Left colon (tissue), 2 donors: ENCODE results near the gene LDLRAD4. TPM values are rescaled to one million over a fixed set of nuclear protein-coding genes. Genes with fewer than 3 reads are reported as not detected.

Experiments used
- ATAC-seq: fragments of 200-7000 bp; cut with Tn5 transposase; one replicate; pipeline ENCODE4 v1.9.1; 2020; ENCODE audit warnings: mild to moderate bottlenecking, moderate library complexity
- DNase-seq, 2 donors: peaks; one replicate each; pipeline ENCODE4 v3.0.0-alpha.2; 2020
- intact Hi-C, 2 donors: fragments of 100-400 bp; cut with DNase I in 1 of 2; cut with micrococcal nuclease in 1 of 2; formaldehyde crosslinking; loops; one replicate each; pipeline versions ENCODE4 v1.11.2 to v1.14.0; 2022; cut with DNase I, micrococcal nuclease
- total RNA-seq, 2 donors: library from RNA; stranded (reverse); fragmentation: NEBNext Ultra II Directional; extraction: Animal tissue kit (Norgen Biotek cat#: 25700); gene quantifications; one replicate each; pipeline ENCODE4 v1.2.1, GENCODE V29; 2021
- donor health status: DM: no; HTN: no; CAD: no.
- donor health status: DM: yes; HTN: yes; CAD: no.

Gene LDLRAD4
- total RNA-seq, 2 donors from 2014 or later, result 33.6 to 49.0 TPM

DNA sequence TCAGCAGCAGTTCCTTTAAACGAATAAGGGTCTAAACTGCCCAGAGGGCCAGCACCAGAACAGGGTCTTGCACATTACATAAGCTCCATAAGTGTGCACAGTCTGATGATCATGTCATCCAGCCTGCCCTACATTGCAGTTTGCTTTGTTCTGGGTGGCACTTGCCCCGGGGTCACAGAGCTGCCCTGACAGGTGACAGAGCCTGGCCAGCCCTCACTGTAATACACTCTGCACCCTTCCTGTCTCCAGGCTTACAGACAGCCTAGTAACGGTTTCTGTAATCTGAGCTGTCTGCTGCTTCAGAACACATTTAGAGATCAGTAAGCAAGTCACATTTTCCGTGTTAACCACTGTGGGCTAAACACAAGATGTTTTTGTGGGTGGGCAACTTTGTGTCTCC, 294.5 kb downstream of the LDLRAD4 start:
- ATAC-seq, result peak; percentile 60
- intact Hi-C loops, result no loop called here
- DNase-seq, result no peak

DNA sequence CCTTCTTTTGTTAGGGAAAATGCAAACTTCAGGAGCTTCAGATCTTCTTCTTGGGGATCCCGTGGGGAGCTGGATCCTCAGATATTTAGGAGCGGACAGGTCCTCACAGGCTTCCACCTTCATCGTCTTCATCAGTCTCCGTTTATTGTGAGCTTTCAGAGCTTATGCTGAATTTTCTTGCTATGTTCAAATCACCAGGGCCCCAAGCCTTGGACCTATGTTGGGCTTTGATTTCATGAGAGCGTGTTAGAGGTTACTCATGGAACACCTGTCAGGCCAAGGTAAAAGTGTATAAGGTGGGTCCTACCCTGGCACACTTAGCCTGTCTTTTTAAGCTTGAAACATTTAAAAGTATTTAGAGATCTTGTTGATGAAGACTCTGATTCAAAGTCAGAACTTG, 294.9 kb downstream of the LDLRAD4 start:
- intact Hi-C loops, result no loop called here
- no peak for DNase-seq
- ATAC-seq, result no peak

DNA sequence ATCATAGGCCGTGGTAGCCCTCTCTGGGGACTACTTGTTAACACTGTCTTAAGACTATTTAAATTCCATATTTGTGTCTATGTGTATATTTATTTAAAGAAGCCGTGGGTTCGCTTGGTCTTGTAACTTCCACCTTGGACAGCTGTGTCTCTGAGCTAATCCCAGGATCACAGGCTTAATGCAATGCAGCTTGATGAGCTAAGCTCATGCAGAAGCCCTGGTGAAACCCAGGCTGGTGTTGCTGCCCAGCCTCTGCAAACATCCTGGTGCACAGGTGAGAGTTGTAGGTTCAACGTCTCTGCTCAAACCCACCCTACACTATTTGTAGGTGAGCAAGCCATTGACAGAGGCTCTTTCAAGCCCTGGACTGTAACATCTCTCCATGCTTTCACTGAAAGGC, 296.0 kb downstream of the LDLRAD4 start:
- intact Hi-C loops, result no loop called here
- ATAC-seq, result no peak
- DNase-seq, result no peak

DNA sequence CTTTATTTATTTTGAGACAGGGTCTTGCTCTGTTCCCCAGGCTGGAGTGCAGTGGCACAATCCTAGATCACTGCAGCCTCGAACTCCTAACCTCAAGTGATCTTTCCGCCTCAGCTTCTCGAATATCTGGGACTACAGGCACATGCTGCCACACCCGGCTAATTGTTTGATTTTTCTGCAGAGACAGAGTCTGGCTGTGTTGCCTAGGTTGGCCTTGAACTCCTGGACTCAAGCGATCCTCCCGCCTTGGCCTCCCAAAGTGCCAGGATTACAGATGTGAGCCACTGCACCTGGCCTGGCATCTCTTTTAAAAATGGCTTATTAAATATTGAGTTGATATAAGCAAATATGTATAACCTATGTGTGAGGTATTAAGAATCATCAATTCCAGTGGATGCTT, 298.3 kb downstream of the LDLRAD4 start:
- DNase-seq, result no peak
- intact Hi-C loops, result no loop called here
- no peak for ATAC-seq

DNA sequence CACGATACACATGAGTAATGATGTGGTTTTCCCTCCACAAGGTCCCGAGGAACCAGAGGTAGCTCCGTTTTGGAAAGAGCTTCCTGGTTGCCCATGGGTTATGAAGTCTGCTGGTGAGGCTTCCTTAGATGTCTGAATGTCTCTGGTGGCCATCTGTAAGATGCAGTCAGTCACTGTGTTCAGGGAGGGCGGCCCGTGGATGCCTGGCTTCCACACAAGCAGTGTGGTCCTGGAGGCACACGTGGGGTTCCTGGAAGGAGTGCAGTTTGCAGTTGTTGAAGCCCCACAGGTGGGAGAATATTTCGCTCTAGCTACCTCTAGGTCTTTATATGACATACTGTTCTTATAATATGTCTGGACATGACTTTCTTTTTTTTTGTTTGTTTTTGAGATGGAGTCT, 298.8 kb downstream of the LDLRAD4 start:
- intact Hi-C loops, result no loop called here
- no peak for ATAC-seq
- DNase-seq, result no peak

DNA sequence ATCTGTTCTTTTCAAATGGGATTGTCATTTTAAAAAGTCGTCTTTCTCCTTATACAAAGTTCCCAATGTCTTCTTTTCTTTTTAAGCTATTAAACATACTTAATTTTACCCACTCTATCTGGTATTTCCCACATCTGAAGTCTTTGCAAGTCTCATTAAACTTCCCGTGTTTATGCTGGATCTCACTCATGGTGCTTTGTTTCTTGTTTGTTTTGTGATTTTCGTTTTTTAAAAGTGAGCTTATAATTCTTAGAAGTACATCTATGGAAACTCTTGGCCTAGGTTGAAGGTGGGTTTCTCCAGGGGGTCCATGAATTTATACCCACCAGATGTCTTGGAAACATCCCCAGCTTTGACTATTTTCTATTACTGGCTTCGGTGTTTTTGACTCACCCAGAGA, 299.8 kb downstream of the LDLRAD4 start:
- intact Hi-C loops, result no loop called here
- no peak for ATAC-seq
- DNase-seq, result no peak

DNA sequence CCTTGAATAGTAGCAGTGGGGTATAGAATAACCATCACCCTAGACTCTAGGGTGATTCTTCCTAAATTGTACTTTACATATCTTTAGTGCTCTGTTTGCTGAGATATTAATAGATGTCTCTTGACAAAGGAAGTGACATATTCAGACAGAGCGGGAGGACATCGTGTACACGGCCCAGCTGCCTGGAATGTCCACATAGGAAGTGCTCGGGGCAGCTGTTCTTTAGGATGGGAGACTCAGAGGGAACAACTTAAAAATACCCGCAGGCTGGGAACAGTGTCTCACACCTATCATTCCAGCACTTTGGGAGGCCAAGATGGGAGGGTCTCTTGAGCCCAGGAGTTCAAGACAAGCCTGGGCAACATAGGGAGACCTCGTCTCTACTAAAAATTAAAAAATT, 301.7 kb downstream of the LDLRAD4 start:
- ATAC-seq (no peak), DNase-seq (no peak)
- intact Hi-C loops, result no loop called here

DNA sequence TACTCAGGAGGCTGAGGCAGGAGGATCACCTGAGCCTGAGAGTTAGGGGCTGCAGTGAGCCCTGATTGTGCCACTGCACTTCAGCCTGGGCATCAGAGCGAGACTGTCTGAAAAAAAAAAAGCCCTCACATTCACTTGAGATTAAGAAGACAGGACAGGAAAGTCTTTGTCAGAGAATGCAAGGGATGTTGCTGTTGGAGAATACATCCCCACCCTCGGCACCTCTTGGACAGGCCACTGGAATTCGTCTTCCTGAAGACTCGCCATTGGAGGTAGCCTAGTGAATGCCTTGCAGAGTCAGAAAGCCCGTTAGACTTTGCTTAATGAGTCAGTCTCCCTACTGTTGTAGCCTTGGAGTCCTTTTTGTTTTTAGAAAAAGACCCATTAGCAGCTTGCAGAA, 302.2 kb downstream of the LDLRAD4 start:
- intact Hi-C loops, result no loop called here
- ATAC-seq, result no peak
- DNase-seq, result no peak

DNA sequence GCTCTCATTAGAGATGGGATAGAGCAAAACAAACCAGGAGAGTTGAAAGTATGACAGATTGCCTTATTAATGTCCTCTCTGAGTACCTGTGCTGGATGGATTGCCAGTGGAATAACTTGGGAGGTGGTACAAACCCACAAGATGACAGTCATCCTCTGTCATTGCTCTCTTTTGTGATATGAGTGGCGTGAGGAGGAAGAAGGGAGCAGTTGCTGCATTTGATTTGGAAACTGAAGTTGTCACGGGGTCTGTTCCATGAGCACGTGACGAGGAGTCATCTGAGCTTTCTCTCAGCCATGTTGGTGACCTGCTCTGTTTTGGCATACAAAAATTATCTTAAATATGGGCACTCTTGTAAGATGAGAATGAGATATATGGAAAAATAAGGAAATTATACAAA, 302.9 kb downstream of the LDLRAD4 start:
- intact Hi-C loops, result no loop called here
- no peak for DNase-seq
- ATAC-seq, result no peak

DNA sequence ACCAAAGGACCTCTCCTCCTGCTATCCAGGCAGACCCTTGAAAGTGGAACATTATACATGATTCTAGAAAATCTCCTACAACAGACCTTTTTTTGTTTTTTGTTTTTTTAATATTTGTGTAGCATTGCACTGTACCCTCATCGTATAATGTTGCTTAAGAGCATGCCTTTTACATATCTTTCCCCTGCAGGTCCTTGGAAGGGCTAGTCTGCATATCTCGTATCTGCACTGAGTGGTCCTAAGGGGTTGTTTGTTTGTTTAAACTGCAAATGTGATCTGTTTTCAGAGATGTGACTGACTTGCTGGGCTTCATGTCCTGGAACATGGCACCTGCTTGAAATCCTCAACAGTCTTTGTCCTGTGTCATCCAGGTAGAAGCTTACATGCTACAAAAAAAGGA, 303.7 kb downstream of the LDLRAD4 start:
- no peak for ATAC-seq

DNA sequence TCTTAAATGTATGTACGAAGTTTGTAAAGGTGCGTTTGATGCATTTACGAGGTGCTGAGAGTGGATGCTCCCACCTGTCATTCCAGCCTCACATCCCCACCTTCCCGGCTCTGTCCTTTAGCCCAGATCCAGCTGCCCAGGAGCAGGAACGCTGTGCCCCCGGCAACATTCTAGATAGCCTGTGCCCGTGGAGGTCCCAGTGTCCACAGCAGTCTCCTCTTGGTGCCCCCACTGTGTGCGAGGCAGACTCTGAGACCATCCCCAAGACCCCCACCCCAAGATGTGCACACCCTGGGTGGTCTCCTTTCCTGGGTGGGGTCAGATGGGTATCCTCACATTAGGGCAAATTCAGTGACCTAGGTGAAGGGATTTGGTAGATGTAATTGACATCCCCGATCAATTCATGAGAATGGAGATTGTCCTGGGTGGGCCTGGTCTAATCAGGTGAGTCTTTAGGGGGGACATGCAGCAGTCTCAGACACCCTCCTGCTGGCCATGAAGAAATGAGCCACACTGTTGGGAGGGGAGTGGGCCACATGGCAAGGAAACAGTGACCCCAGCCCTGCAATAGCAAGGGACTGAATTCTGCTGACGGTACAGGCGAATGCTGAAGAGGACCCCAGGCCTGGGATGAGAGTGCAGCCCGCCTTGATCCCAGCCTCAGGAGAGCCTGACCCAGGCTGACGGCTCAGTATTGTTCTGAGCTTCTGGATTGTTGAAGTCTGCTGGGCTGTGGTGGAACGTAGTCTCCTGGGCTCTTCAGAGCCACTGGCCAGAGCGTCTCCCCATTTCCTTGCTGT, 304.5 kb downstream of the LDLRAD4 start:
- intact Hi-C loops, result no loop called here
- DNase-seq (no peak), ATAC-seq (no peak)

More for the DNA sequence above, 303.7 kb downstream of the LDLRAD4 start:
- intact Hi-C loops, result no loop called here
- DNase-seq, result no peak

DNA sequence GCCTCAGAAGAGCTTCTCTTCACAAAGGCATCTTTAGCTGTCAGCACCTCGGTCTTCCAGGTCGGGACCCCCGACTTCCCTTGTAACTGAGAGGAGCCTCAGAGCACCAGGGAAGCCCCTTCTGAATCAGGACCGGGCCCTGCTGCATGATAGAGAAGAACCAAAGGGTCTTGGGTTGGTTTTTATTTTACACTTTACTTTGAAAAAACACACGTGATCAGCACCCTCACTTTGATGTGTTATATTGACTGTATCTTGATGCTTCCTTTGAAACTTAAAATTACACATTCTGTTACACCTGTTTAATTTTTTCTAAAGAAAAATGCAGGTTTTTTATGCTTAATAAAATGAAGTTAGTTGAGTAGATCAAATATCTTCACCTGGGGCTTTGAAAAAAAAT, 305.5 kb downstream of the LDLRAD4 start:
- intact Hi-C loops, result no loop called here
- DNase-seq, result no peak

DNA sequence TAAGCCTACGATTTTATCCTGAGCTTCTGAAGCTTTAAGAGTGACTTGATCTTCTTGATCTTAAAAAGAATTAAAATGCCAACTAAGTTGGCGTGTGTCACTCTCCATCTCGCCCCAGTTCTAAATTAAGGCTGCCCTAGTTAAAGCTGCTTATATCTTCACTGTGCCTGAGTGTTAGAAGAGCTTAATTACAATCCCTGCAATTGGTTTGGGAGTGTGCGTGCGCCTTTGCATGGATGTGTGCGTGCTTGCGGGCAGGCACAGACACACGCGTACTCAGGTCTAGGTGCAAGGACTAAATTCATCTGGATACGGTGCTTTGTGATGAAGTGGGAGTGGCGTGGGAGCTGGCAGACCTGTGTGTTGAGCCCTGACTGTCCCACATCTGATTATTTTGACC, 306.3 kb downstream of the LDLRAD4 start:
- ATAC-seq (no peak), DNase-seq (no peak)
- intact Hi-C loops, result no loop called here

More for the DNA sequence above, 305.5 kb downstream of the LDLRAD4 start:
- ATAC-seq, result no peak

DNA sequence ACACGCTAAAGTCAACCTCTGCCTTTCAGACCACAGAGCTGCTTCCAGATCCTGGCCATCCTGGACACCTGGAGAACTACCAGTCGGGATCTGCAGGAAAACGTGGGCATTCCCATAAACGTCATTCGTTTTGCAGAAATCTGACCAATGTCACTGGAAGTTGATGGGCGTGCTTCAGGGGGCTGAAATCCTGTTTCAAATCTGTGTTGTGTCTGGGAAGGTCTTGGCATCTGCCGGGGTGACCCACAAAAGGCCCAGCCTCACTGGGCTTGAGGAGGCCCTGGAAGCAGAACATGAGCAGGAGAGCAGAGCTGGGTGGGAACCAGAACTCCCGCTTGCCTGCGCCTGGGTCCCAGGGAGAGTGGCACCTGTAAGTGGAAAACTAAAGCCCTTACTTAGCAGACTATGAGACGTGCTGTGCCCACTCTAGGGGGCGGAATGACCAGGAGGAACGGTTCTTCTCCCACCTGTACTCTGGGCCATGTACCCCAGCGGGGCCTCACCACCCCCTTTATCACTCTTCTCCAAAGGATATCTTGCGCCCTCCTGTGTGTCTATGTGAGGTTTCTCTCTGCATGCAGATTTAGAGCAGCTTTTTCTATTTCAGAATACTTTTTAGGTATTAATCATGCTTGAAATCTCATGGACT, 306.9 kb downstream of the LDLRAD4 start:
- ATAC-seq (no peak), DNase-seq (no peak)
- intact Hi-C loops, result no loop called here

DNA sequence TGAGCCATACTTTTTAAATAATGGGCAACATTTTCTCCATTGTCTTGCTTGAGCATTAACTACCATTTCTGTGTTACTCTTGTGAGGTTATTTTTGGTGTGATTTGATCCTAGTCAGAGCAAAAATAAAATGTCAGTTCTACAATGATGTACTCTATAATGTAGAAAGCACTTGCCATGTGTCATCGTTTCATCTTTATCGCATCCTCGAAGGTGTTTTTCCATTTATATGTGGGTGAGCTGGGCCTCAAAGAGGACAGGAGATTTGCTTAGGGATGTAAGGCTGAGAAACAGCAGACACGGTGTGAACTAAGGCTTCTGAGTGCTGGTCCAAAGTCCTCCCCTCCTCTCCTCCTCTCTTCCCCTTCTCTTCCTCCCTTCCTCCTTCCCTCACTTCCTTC, 308.0 kb downstream of the LDLRAD4 start:
- no peak for DNase-seq
- no peak for ATAC-seq
- intact Hi-C loops, result no loop called here

DNA sequence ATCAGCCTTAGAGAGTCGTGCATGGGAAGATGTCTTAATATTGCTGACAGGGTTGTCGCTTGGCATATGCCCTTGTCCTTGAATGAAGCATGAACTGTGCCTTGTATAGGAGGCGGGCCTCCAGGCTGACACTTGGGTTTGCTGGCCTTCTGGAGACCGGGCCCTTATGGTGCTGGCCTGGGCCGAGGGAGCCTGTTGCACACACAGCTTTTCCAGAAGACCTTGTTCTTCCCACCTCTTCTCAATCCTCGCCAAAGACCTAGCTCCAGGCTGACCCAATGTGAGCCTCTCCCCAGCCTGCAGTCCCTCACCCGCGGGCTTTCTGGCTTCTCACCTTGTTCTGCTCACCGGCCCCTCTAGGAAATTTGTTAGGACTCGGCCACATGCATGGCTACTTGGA, 308.7 kb downstream of the LDLRAD4 start:
- ATAC-seq (no peak), DNase-seq (no peak)
- intact Hi-C loops, result no loop called here

DNA sequence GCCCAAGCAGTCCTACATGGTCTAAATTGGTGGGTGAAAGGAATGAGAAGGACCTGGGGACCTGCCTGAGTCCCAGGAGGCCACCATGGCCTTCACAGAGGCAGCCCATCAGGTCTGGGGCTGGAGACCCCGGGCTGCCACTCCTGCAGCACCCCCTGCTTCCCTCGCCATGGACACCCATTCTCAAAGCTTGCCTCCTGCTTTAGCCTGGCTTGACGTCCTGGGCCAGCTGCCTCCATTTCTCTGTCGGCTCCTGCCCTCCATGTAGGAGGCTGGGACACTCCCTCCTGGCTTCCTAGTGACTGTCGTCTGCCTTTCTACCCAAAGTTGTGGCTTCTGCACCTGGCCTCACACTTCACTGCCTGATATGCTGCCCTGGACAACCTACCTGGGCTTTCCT, 309.2 kb downstream of the LDLRAD4 start:
- intact Hi-C loops, result no loop called here
- no peak for ATAC-seq

DNA sequence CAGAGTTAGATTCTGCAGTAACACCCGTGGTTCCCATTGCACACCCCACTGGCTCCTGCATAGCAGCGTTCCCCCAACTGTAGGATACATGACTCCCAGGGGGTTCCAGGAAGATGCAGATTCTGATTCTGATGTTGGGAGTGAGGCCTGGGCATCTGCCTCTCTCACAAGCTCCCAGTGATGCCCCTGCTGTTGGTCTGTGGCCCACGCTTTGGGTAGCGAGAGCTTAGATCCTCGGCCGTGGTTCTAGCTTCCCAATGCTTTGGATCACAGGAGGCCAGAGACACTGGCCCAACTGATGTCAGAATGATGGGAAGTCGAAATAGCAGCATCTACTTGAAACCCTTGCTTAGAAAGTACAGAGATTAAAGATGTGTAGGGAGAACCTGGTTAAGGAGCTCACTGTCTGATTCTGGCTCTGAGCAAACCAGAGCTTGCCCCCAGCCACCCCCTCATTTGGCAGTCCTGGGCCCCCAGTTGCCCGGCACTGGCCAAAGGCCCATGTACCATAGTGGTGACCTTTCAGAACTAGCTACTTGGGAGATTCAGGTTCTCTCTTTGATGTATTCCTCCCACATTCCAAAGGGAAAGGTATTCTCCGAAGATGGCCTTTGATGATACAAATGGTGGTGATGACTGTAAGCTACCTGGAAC, 310.3 kb downstream of the LDLRAD4 start:
- intact Hi-C loops, result no loop called here
- DNase-seq (no peak), ATAC-seq (no peak)

More for the DNA sequence above, 309.2 kb downstream of the LDLRAD4 start:
- no peak for DNase-seq

DNA sequence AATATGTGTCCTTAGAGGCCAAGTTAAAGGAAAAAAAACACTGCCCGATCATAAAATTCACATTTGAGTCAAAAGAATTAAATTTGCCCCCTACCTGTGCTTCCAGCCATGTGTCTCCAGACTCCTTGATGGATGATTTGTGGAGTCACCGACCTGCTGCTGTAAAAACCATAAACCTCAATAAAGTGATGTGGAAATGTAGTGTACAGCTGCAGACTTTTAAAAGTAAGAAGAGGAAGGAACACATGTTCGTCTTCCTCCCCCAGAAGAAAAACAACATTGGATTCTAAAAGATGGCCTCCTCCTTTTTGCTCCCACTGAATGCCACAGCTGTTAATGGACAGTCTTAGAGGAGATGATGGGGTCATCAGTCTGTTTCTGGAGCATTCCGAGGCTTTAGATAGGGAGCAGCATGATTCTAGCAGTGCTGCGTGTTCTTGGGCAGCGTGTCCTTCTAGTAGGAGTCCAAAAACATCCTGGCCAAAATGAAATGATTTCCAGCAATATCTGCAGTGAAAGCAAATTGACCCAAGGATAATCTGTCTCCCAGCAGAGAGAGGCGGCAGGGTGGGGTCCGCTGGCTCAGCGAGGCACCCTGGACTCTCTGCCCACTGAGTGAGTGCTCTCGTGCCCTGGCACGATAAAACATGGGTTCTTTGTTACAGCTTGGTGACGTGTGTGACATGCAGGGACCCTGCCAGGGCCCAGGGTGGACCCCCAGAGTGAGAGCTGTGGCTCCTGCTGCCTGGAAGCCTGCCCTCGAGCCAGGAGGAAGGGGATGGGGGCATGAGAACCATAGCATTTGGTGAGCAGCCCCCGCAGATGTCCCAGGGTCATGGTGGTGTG, 311.7 kb downstream of the LDLRAD4 start:
- intact Hi-C loops, result no loop called here
- ATAC-seq (no peak), DNase-seq (no peak)
